ENCODE data around the gene SLC29A4.

SLC29A4 gene

DNA sequence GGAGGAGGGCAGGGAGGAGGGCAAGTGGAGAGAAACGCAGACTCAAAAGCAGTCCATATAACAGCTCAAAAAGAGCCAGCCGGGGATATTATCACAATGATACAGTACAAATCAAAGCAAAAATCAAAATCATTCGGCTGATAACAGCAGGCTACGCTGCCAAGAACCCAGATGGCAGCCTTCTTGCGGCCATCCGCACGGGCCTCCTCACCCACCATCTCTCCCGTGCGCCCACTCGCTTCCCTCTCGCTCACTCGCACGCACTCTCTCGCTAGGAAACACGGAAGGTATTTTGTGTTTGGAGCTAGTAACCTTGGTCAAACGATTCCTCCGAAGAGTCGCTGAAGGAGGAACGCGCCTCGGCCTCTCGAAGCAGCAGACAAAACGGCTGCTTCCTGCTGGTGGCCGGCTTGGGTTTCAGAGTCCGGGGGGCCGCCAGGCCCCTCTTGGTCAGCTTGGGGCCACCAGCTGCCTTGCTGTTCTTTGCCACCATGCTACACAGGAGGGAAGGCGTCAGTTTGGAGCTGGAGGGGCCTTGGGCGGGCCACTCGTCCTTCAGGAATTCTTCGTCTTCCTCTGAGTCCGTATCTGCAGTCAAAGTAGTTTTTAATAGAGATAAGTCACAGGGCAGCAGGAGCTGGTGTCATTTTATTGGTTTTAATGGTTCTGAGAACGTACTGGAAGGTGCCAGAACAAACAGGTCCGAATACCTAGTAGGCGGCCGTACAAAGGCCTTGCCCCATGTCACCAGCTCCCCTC is 68.9 kb downstream of the SLC29A4 start:
- DNase-seq: no peak

DNA sequence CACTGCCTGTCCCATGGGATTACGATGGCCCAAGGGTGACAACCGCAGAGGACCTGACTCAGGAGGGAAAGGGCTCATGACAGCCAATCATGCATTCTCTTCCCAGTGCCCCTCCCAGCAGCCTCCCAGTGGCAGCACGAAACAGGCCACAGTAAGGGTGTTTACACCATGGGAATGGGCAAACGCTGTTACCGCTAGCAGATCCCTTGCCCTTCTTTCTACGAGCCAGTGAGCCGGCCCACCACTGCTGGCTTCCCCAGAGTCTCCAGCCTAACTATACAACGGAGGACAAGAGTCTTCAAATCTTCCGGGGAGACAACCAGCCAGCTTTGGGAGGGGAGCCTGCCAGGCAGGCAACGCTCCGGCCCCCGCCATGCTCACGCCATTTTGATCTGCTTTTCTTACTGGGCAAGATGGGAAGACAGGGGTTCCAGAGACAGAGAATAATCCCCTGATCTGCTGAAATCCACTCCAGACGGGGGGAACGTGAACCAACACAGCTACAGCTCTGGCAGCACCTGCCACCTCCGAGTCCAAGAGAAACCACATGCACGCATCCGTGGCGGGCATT is 69.8 kb downstream of the SLC29A4 start:
- DNase-seq: no peak

DNA sequence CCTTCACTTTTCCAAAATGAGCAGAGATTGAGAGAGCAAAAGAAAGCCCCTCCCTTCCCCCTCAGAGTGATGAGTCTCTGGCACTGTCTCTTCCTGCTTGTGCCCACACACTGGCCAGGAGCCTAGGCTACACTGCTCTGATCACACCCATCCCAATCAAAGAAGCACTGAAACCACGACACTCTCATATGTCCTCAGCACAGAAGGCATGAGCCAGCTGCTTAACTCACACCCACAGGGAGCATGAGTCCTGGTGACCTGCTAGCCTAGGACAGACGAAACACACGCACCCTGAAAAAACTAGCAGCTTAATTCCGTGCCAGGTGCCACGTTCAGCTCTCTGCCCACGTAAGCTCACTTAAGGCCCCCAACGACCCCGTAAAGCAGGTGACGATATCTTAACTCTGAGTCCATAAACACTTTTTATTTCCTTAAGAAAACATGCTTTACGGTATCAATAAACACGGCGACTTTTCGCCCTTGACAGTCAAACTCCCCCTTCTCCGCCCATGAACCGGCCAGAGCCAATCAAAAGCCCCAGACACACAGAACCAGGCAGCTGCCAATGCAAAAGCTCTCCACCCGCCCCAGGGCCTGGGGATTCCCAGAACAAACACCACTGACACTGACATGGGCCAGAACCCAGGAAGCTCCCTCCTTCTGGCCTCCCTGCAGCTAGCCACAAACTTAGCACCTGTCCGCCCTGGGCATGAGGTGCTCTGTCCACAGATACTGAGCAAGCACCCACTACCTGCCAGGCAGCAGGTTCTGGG is 71.9 kb downstream of the SLC29A4 start:
- no peak for DNase-seq

Data from right kidney (tissue), 1 donor.